ENCODE measurements around the gene ZPBP2. TPM values are rescaled to one million over a fixed set of nuclear protein-coding genes. Genes with fewer than 3 reads are reported as not detected.

The ZPBP2 gene
- total RNA-seq = not detected in 2 replicates

GRCh38 chr17:39867880-39868553 is at the start of gene ZPBP2:
Gene ZPBP2 (plus strand): TSS chr17:39868202. CDS start chr17:39868355, 153 bp downstream.

GRCh38 chr17:39863918-39864746 is 3.9 kb upstream of the ZPBP2 start, which contains the start of gene IKZF3:
Gene IKZF3 (minus strand): TSS chr17:39864312. CDS start chr17:39864126, 186 bp downstream.

Small RNA genes within 50 kb of the gene (small RNA-seq; reads per million reads assigned to genes)
- not detected for gene AC090844.1 (ENCODE audit: low replicate concordance)

Other genes with a start within 250 kb of the ZPBP2 start
- gene PPP1R1B, start 241.2 kb upstream of the ZPBP2 start, total RNA-seq = not detected in 2 replicates
- gene STARD3, start 231.1 kb upstream of the ZPBP2 start, total RNA-seq = 32.2 and 44.2 TPM in 2 replicates
- gene TCAP, start 202.9 kb upstream of the ZPBP2 start, total RNA-seq = 0.44 TPM in 1 of 2 replicates, not detected in the other
- not detected in 2 replicates for gene PNMT, start 199.7 kb upstream of the ZPBP2 start, total RNA-seq
- gene PGAP3, start 180.1 kb upstream of the ZPBP2 start, total RNA-seq = 5.7 and 10.5 TPM in 2 replicates
- gene ERBB2, start 168.1 kb upstream of the ZPBP2 start, total RNA-seq = 25.5 and 34.6 TPM in 2 replicates
- 19.5 and 28.7 TPM in 2 replicates for gene MIEN1, start 137.7 kb upstream of the ZPBP2 start, total RNA-seq
- gene GRB7, start 130.3 kb upstream of the ZPBP2 start, total RNA-seq = 0.57 TPM in 1 of 2 replicates, not detected in the other
- gene IKZF3, start 3.9 kb upstream of the ZPBP2 start, total RNA-seq = not detected in 2 replicates
- 3.0 and 4.2 TPM in 2 replicates for gene GSDMB, start 50.4 kb downstream of the ZPBP2 start, total RNA-seq
- 38.5 and 47.5 TPM in 2 replicates for gene ORMDL3, start 59.4 kb downstream of the ZPBP2 start, total RNA-seq
- not detected in 2 replicates for gene LRRC3C, start 59.5 kb downstream of the ZPBP2 start, total RNA-seq
- gene GSDMA, start 94.8 kb downstream of the ZPBP2 start, total RNA-seq = not detected in 2 replicates
- 112 and 229 TPM in 2 replicates for gene PSMD3, start 112.6 kb downstream of the ZPBP2 start, total RNA-seq
- gene CSF3, start 147.2 kb downstream of the ZPBP2 start, total RNA-seq = 6.8 and 29.1 TPM in 2 replicates
- gene MED24, start 186.2 kb downstream of the ZPBP2 start, total RNA-seq = 50.6 and 85.5 TPM in 2 replicates
- 20.8 and 31.7 TPM in 2 replicates for gene THRA, start 194.8 kb downstream of the ZPBP2 start, total RNA-seq
- 2.8 and 3.7 TPM in 2 replicates for gene NR1D1, start 232.4 kb downstream of the ZPBP2 start, total RNA-seq

Measured in placental pericyte (primary cell).